GM19328 (cell line): ENCODE measurements around the gene MRPL28.
"Not testable (repeated sequence)": the region's sequence is repeated elsewhere in the genome, so short reads cannot be mapped to it uniquely, and the experiment has no call there.

Experiments
- ATAC-seq: cut with Tn5 transposase; IDR thresholded peaks from one replicate; pipeline ENCODE4 v1.9.1; 2021; ENCODE audit warnings: mild to moderate bottlenecking, moderate library complexity; ENCODE audit not compliant: unreplicated experiment

Gene MRPL28

DNA sequence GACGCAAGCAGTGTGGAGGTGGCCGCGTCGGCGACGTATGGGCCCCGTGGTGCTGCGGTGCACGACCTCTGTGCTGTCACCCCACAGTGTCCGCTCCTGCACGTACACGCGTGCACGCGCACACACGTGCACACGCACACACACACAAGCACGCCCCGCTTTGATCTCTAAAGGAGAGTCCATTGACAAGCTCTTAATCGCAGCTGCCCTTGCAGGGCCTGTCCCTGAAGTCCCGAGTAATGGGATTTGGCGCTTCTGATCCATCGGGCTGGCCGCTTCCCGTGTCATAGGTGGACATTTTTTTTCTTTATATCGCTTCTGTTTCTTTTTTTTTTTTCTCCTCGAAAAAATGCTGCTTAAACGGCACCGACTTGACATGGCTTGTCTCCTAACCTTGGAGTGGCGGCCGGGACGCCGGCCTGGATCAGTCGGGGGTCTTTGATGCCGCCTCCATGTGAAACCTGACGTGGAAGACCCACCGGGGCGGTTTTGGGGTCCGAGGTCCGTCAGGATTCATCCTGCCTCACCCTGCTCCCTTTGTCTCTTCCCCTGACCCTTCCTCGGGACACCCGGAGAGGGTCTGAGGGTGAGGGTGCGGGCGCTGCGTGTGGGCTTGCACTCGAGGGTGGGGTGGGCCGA lies 9.5 kb downstream of the MRPL28 start:
- ATAC-seq = no peak

DNA sequence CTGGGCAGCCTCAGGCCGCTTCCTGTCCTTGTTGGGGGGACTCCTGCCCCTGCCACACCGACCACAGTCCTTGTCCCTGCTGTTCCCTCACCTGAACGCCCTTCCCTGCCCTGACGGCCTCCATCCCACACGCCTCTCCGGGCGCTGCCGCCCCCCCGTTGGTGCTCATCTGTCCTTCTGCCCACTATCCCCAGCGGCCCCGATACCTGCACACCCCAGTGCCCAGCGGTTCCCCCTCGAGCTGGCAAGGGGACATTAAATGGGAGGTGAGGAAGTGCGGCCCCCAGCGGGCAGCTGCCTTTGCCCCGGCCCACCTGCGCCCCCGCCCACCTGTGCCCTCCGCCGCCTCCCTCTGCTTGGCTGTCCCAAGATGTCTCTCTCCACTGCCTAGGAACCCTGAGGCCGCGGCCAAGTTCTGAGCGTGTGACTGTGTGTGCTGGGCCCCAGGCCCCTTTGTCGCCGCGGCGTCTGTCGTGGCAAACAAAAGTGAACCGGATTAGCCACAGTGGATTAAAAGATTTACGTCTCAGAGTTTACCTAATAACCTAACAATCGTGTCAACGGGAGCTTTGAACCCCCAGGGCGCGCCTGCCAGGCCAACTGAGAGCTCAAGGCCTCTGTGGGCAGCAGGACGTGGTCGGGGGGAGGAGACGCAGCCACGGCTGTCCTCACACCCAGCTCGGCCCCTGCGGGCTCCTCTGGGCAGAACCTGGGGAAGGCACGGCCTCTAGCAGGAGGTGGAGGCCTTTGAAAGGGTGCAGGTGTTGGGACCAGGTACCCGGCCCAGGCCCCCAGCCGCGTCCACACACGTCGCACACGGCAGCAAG lies 10.3 kb downstream of the MRPL28 start:
- no peak for ATAC-seq

DNA sequence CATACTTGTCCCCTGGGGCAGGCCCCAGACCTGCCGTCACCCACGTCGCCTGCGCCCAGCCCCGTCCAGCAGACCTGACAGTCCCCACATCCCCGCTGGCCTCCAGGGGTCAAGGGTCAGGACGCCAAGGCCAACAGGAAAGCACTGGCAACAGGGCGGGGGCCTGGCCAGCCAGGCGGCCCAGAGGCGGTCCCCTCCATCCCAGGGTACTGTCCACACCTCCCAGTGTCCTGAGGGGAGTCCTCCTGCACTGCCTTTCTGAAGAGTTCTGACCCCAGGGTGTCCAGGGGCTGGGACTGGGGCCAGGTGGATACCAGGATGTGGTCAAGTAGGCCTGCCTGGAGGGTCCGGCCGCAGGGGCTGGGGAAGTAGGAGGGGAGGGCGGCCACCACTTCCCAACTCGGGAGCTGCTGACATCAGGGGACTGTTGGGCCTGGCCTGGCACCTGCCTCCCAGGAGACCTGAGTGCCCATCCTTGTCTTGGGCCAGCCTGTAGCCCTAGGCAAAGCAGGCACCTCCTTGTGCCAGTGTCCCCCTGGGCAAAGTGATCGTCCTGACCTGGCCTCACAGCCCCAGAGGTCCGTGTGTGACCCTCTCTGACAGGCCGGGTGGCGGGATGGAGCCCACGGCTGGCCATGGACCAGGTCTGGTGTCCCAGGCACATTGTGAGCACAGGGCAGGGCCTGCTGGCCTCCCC lies 11.1 kb downstream of the MRPL28 start:
- ATAC-seq = no peak

DNA sequence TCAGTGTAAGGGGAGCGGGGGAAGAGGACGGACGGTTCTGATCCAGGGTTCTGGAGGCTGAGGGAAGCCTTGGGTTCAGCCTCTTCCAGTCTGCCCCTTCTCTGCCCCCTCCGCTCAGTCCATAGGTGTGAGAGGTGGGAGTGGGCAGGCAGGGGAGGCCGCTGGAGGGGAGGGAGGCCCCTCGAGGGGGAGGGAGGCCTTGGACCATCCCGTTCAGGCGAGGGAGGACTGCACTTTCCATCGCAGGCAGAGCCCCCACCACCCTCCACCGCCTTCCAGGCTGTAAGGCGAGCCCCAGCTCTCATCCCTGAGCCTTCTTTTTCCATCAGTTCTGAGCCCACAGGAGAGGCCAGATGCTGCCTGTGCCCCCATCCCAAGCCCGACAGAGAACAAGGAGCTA lies 13.6 kb downstream of the MRPL28 start:
- ATAC-seq = no peak

DNA sequence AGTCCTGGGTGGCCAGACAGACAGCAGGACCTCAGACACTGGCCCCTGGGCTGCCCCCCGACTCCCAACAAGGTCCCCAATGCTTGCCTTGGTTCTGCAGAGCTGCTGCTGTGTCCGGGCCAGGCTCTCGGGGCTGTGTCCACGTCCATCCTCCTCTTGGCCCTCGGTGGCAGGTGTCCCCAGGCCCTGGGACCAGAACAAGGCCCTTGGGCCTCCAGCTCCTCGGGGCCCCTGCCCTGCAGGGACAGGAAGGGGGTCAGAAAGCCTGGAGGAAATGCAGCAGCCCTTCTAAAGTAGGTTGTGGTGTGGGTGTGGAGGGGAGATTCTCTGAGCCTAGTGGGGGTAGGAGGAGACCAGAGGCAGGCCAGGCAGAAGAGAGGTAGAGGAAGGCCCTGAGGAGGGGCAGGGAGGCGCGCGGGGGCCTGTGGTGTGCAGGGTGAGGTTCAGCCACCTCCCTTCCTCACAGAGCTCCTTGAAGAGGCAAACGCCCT lies 15.3 kb downstream of the MRPL28 start:
- ATAC-seq = no peak

DNA sequence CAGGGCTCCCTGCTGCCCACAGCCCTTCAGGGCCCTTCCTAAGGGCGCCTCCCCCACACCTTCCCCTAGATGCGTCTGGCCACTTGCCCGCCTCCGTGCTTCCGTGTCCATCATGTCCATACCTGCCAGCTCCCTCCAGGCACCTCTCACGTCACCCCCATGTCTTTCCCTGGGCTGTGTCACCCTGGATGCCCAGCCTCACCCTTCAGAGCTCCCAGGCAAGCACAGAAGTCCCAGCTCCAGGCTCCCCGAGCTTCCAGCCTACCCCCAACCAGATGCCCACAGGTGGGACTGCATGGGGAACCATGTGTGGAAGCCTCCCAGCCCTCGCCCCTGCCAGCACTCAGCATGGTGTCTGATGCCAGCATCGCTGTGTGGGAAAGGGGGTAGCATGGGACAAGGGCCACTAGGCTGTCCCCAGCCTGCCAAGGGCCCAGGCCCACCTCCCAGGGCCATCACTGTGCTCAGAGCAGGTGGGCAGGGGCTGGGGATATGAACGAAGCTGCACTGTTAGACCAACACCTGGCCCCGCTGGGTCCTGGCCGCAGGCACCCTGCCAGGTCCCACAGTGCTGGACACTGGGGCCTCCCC lies 16.0 kb downstream of the MRPL28 start:
- ATAC-seq = no peak

DNA sequence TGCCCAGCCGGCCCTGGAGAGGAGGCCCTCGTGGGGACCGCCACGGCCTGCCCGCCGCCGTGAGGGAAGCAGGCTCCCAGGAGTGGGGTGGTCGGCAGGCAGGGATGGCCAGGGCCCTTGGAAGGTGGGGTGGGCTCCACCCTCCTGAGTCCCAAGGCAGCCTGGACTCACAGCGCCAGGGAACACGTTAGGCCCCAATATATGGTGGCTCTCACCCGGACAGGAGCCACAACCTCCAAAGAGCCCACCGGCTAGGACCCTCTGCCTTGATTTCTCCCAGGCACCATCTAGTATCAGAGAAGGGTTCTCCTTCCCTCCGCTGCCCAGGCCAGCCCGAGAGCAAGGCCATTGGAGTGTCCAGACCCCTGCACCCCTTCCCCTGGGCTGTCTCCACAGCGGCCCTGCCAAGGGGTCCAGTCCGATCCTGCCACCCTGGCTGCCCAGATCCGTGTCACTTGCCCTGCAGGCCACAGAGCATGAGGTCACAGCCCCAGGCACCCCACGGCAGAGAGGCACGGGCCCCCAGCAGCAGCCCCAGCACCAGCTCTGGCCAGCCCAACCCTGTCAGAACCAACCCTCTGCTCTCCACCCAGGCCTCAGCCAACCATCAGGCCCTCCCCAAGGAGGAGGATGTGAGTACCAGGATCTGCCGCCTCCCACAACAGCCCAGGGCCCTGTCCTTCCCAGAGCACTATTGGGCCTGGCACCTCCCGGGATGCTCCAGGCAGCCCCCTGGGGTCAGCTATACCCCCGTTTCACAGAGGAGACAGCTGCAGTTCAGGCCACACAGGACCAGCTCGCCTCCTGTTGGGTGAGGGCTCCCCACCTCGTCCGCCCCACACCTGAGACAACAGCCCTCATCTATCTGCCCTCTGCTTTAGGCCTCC lies 16.7 kb downstream of the MRPL28 start:
- ATAC-seq = no peak

DNA sequence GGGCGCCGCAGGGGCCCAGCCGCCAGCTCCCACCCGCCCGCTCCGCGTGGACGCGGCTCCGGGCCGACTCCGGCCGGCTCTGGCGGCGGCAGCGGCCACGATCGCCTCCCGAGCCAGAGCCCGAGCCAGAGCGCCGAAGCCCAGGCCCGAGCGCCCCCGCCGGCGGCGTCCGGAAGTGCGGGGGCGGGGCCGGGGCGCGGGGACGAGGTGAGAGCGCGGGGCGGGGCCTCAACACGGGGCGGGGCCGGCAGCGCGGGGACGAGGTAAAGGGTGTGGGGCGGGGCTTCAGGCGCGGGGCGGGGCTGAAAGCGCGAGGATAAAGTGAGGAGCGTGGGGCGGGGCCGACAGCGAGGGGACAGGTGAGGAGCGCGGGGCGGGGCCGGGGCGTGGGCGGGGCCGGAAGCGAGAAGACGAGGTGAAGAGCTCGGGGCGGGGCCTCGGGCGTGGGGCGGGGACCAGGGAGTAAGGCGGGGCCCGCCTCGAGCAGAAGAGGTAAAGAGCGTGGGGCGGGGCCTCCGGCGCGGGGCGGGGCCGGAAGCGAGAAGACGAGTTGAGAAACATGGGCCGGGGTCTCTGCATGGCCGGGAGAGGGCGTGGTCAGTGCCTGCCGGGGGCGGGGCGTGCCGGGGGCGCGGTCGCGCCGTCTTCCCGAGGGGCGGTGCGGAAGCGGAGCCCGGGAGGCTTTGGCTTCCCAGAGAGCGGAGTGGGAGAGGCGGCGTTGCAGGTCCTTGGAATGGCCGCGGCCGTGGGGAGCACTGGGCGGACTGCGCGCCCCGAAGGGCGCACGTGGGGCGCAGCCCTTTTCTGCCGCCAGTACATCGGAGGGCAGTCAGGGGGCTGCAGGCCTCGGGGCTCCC lies 17.6 kb downstream of the MRPL28 start, which contains the start of gene AXIN1:
TSS of gene AXIN1 (minus strand) at position 177 of the 857 bp plus-strand sequence. CDS start 5,698 bp downstream, outside the sequence.
- ATAC-seq = peak; percentile 69

DNA sequence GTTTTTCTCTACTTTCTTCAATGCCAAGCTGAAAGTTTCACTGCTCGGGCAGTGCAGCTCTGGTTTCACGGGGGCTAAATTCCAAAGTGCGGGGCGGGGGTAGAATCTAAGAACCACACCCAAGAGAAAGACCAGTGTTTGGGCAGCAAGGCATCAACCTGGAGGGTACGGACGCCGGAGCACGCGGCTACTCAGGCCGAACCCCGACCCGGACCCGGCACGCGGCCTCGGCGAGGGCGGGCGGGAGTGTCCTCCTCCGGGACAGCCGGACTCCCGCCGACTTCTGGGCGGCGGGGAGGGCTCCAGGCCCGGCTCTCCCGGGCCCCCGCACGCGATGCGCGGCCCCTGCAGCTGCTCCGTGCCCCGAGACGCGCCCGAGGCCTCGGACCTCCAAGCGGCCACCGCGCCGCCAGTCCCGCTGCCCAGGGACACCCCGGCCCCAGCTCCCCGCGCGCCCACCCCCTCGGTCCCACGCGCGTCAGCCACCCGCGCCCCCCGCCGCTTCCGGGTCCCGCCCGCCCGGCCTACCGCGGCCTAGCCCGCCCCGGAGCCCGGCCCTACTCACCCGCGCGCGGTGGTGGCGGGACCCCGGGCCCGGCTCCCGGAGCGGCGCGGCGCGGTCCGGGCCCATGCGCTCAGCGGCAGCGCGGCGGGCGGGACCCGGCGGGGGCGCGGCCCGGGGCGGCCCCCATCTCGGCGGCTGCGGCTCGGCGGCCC lies 18.4 kb downstream of the MRPL28 start:
- peak; percentile 30 for ATAC-seq

DNA sequence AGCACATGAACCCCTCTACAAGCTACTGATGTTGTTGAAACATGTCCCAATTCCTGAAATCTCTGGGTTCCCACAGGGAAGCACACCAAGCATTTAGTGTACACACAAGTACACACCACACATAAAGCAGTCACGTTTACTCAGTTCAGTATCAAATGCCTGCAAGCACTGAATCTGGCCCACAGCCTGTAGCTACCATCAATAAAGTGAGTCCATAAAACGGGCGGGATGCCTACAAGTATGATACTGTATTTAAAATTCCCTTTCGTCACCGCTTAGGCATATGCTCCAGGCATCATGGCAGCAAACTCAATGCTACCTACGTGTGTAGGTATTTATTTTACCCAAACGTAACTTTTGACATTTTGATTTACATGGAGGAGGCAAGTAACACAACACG lies 20.1 kb downstream of the MRPL28 start:
- no peak for ATAC-seq

DNA sequence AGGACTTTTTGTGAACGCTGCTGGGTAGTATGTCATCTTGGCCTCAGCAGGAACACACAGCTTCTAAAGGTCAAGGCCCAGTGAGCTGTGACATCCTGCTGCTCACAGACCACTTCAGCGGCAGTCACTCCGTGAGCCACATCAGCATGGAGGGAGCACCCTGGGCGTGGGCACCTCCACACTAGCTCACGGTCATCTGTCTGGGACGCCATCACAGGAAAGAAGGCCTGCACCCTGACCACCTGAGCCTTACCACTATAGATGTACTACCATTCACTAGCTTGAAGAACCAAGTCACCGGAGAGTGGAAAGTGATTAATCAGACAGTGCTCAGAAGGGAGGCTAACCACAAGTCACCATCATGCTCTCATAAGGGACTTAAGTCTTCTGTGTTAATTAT lies 21.1 kb downstream of the MRPL28 start:
- ATAC-seq = no peak

DNA sequence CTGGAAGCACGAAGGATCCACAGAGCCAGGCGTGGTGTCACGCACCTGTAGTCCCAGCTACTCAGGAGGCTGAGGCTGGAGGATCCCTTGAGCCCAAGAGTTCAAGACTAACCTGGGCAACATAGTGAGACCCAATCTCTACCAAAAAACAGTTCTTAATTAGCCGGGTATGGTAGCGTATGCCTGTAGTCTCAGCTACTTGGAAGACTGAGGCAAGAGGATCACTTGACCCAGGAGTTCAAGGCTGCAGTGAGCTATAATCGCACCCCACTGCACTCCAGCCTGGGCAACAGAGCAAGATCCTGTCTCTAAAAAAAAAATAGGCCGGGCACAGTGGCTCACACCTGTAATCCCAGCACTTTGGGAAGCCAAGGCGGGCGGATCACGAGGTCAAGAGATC lies 21.8 kb downstream of the MRPL28 start:
- ATAC-seq = not testable (repeated sequence)

DNA sequence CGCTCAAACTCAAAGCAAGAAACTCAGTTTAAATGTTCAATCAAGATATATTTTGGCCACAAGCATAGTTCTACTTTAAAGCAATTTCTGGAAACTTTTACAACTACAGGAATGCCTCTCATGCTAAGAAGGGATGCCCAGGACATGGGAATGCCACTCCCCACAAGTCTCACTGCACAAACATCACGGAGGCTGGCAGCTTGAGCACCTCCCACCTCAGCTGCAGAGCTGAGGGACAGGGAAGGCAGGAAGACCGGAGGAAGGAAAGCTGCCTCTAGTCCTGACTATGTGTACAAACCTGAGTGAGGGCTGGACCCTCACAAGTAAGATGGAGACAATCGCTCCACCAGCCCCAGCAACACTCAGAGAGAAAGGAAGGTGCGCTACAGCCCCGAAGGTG lies 23.1 kb downstream of the MRPL28 start:
- no peak for ATAC-seq

DNA sequence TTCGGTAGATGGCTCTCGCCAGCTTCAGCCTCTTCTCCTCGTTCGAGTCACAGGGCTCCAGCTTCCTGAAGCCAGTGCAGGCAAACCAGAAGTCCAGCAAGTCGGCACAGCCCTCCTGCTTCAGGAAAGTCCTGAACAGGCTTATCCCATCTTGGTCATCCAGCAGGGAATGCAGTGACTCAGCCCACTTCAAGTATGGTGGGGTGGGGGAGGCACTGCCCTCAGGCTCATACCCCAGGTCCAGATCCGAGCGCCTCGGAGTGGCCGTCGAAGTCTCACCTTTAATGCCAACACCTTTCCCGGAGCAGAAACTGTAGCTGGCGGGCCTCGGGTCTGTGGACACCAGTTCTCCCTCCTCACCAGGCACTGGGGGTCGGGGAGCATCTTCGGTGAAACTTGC lies 23.8 kb downstream of the MRPL28 start:
- ATAC-seq = no peak

DNA sequence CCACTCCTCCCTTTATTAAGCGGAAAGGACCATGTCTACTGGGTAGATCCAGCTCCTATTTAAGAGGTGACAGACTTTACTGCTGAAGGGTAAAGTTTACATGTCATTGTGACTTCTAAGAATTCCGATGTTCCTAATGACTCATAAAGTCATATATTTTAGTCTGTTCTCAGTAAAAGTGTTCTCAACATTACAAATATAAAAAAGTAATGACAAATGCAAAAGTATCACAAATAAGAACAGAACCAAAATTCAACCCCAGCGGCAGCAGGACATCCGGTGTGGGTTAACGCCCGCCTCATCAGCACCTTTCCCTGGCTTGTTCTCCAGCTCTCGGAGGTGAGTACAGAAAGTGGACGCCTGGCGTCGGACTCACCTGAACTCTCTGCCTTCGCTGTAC lies 24.6 kb downstream of the MRPL28 start:
- no peak for ATAC-seq

DNA sequence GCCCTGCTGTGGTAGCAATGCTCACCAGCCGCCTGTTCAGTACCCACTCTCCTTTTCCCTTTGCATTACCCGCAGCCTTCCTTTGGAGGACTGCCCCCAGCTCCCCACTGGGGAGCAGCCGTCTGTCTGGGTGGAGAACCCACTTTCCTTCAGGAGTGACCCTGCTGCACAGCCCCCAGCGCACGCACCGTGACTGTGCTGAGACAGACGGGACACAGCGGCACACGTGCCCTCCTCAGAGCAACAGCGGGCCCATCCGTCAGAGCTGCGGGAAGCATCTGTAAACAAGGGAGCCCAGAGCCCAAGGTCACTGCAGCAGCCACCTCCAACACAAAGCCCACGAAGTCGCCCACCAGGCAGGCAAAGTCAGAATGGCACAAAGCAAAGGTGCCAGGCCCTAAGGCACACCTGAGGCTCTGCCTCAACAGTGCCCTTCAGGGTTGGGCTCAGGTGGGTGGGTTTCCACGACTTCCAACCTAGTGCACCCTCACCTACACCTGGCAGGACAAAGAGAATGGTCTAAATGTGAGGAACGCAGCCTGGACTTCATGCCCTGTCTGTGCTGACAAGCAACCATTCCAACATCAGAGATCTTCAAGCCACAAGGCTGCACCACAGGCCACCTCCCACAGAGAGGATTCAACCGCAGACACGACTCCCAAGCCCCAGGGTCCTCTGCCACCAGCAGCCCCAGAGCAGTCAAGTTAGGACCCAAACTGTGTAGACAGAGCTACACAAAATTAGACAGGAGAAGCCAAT lies 27.7 kb downstream of the MRPL28 start:
- ATAC-seq = no peak

DNA sequence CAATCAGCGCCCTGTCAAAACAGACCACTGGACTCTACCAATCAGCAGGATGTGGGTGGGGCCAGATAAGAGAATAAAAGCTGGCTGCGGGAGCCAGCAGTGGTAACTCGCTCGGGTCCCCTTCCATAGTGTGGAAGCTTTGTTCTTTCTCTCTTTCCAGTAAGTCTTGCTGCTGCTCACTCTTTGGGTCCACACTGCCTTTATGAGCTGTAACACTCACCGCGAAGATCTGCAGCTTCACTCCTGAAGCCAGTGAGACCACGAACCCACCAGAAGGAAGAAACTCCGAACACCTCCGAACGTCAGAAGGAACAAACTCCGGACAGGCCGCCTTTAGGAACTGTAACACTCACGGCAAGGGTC lies 28.4 kb downstream of the MRPL28 start:
- not testable (repeated sequence) for ATAC-seq
